HL-60 (cell line): ENCODE measurements around the gene SNX30.

Experiments used
- CTCF ChIP-seq: IDR thresholded peaks from one replicate; pipeline ENCODE4 v1.5.1; 2011; ENCODE audit warnings: low read length, control low read depth, inconsistent platforms; ENCODE audit not compliant: insufficient read depth
- GABPA ChIP-seq: IDR thresholded peaks from 2 replicates; pipeline ENCODE4 v1.6.1; 2012; ENCODE audit warnings: low read depth
- POLR2AphosphoS5 ChIP-seq: IDR thresholded peaks from 2 replicates; pipeline ENCODE4 v1.6.1; 2012; ENCODE audit warnings: low read depth
- REST ChIP-seq: IDR thresholded peaks from 2 replicates; pipeline ENCODE4 v1.6.1; 2012; ENCODE audit warnings: low read depth; ENCODE audit not compliant: insufficient replicate concordance
- SPI1 ChIP-seq: IDR thresholded peaks from 2 replicates; pipeline ENCODE4 v1.6.1; 2012; ENCODE audit warnings: low read depth, mild to moderate bottlenecking, borderline replicate concordance

DNA sequence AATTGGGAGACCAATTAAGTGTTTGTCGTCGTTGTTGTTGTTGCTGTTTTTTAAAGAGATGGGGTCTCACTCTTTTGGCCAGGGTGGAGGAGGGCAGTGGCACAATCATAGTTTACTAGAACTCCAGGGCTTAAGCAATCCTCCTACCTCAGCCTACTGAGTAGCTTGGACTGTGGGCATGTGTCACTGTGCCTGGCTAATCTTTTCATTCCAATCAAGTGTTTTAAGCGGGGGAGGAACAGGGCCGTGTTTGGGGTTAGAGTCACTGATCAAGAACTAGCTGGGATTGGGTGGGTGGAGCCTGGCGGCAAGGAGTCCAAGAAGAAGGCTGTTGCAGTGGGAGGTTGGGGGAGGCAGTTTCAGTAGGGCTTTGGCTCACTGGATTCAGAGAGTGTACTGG lies 13.8 kb downstream of the SNX30 start:
- TF ChIP-seq CTCF (no peak), POLR2AphosphoS5 (no peak), SPI1 (no peak), REST (no peak), GABPA (no peak)
